Measurements from ENCODE around the gene LOXL1.

Gene LOXL1

GRCh38 chr15:73992594-73992898 lies 66.3 kb downstream of the LOXL1 start:
- no peak for DNase-seq (ENCODE audit: low read depth in 2 of 2)

- DNase-seq (ENCODE audit: low read depth in 2 of 2) = no peak
Measured at GRCh38 chr15:73993211-73993994, 67.1 kb downstream of the LOXL1 start.

- DNase-seq (ENCODE audit: low read depth in 2 of 2) = peak; percentile 91
Measured at GRCh38 chr15:73994413-73994883, 68.2 kb downstream of the LOXL1 start, which contains the start of gene PML. TSS of gene PML (plus strand) at chr15:73994716. CDS start at chr15:73994813, 97 bp downstream.

- no peak for DNase-seq (ENCODE audit: low read depth in 2 of 2)
Measured at GRCh38 chr15:73994912-73995622, 68.8 kb downstream of the LOXL1 start.

- no peak for DNase-seq (ENCODE audit: low read depth in 2 of 2)
Measured at GRCh38 chr15:73996267-73996666, 70.0 kb downstream of the LOXL1 start.

- DNase-seq (ENCODE audit: low read depth in 2 of 2) = no peak
Measured at GRCh38 chr15:73996939-73997338, 70.7 kb downstream of the LOXL1 start.

- DNase-seq (ENCODE audit: low read depth in 2 of 2) = no peak
Measured at GRCh38 chr15:73997986-73998385, 71.7 kb downstream of the LOXL1 start.
